Lung (tissue), 12 donors: ENCODE data around the gene TTC1. TPM values are rescaled to one million over a fixed set of nuclear protein-coding genes. Genes with fewer than 3 reads are reported as not detected.
A peak's percentile ranks its signal among the peaks of the same experiment; 100 is the strongest.

Experiments
- ATAC-seq: fragments of 200-7000 bp; cut with Tn5 transposase; one replicate; pipeline ENCODE4 v1.9.1; 2020; ENCODE audit warnings: moderate number of reproducible peaks; ENCODE audit not compliant: insufficient read depth, low FRiP score
- DNase-seq, 3 donors: peaks; one replicate each; pipeline ENCODE4 v3.0.0-alpha.2; 2013 to 2017
- H3K27ac ChIP-seq, 2 donors: one replicate each; pipeline ENCODE4 v1.5.1; 2013; ENCODE audit warnings: mild to moderate bottlenecking in 2 of 2, moderate library complexity in 2 of 2, control low read depth in 1 of 2, inconsistent platforms in 1 of 2, low read depth in 1 of 2, low read length in 1 of 2
- H3K27me3 ChIP-seq, 3 donors: one replicate each; pipeline ENCODE4 v1.5.1; 2013; ENCODE audit warnings: low read length in 2 of 3; ENCODE audit not compliant: control insufficient read depth in 3 of 3, insufficient read depth in 3 of 3
- H3K36me3 ChIP-seq, 4 donors: one replicate each; pipeline ENCODE4 v1.5.1; 2013; ENCODE audit warnings: low read length in 4 of 4, mild to moderate bottlenecking in 1 of 4, moderate library complexity in 1 of 4; ENCODE audit not compliant: control insufficient read depth in 4 of 4, insufficient read depth in 4 of 4
- H3K4me1 ChIP-seq, 5 donors: one replicate each; pipeline ENCODE4 v1.5.1; 2013; ENCODE audit warnings: low read length in 5 of 5, mild to moderate bottlenecking in 2 of 5, moderate library complexity in 1 of 5; ENCODE audit not compliant: control insufficient read depth in 5 of 5, insufficient read depth in 5 of 5
- H3K4me3 ChIP-seq: one replicate; pipeline ENCODE4 v1.5.1; 2013; ENCODE audit warnings: mild to moderate bottlenecking, control low read depth, moderate library complexity
- H3K9ac ChIP-seq, 2 donors: one replicate each; pipeline ENCODE4 v1.5.1; 2013; ENCODE audit warnings: low read length in 2 of 2, control low read depth in 1 of 2; ENCODE audit not compliant: insufficient read depth in 1 of 2
- H3K9me3 ChIP-seq, 4 donors: one replicate each; pipeline ENCODE4 v1.5.1; 2013; ENCODE audit warnings: low read length in 3 of 4, mild to moderate bottlenecking in 1 of 4, moderate library complexity in 1 of 4; ENCODE audit not compliant: control insufficient read depth in 4 of 4, insufficient read depth in 3 of 4
- WGBS, 2 donors: extraction: QIAGEN DNeasy Blood & Tissue Kit; methylation state at CpG; one replicate each; pipeline ENCODE4 v1.1.7; 2013; 5-methylcytosine and 5-hydroxymethylcytosine counted together
- polyA plus RNA-seq, 2 donors: library from polyadenylated mRNA; stranded (reverse); fragments of 200-250 nt; gene quantifications; one replicate each; pipeline ENCODE4 v1.2.1, GENCODE V29; 2013
- total RNA-seq, 2 donors: library from RNA; depleted of rRNA in 1 of 2; stranded (reverse); fragments of >200 nt in 1 of 2; gene quantifications; one replicate each; pipeline ENCODE4 v1.2.1, GENCODE V29; 2014 to 2021
- TF ChIP-seq, protein P1 (sequence below): IDR thresholded peaks from 2 replicates; pipeline ENCODE4 v1.5.1; 2012; ENCODE audit warnings: mild to moderate bottlenecking; ENCODE audit errors: control extremely low read depth, extremely low read depth
- donor health status: control.
- donor health status: control.
- donor health status: Bipolar disorder and iron deficiency.
- donor health status: healthy.
- donor health status: DM: yes; HTN: yes; CAD: no.

The TTC1 gene
- total and polyA plus RNA-seq, 4 donors, result 37.3 to 47.5 (median 43.1) TPM

DNA sequence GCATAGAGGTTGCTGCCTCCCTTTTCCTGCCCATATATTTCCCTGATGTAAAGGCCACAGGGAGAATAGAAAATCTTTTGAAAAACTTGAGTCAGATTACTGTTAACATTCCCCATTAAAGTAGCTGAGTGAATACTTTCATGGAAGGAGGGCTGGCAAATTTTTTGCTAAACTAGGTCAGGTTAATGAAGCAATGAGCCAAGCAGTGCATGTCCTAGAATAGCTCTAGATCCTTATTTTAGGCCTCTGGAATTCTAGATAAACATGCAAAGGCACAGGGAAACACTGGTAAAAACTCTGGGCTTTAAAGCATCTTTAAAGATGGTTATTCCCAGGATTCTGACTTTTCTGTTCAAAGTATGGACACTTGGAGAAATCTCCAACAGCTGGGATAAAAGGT, 27.9 kb downstream of the TTC1 start:
- H3K9ac ChIP-seq, result no peak overlapping the region
- no peaks in the 10 kb centered on the region for H3K27me3 ChIP-seq
- peaks cover 14 to 21% (median 18%) of the 10 kb centered on the region in 4 donors for H3K36me3 ChIP-seq

GRCh38 chr5:160039810-160040470, 31.0 kb downstream of the TTC1 start:
- Histone ChIP-seq H3K4me1 (peaks cover 0 to 6% (median 5%) of the 10 kb centered on the region in 5 donors), H3K27ac (no peak overlapping the region), H3K36me3 (peaks cover 12 to 27% (median 20%) of the 10 kb centered on the region in 4 donors), H3K9ac (no peak overlapping the region), H3K4me3 (no peak overlapping the region), H3K9me3 (no peaks in the 10 kb centered on the region), H3K27me3 (no peaks in the 10 kb centered on the region)
- WGBS, 2 donors, result 72 to 89% methylated on average over 2 of the region's 2 CpGs
- ATAC-seq (no peak), DNase-seq (no peak)
- TF ChIP-seq, protein P1, sequence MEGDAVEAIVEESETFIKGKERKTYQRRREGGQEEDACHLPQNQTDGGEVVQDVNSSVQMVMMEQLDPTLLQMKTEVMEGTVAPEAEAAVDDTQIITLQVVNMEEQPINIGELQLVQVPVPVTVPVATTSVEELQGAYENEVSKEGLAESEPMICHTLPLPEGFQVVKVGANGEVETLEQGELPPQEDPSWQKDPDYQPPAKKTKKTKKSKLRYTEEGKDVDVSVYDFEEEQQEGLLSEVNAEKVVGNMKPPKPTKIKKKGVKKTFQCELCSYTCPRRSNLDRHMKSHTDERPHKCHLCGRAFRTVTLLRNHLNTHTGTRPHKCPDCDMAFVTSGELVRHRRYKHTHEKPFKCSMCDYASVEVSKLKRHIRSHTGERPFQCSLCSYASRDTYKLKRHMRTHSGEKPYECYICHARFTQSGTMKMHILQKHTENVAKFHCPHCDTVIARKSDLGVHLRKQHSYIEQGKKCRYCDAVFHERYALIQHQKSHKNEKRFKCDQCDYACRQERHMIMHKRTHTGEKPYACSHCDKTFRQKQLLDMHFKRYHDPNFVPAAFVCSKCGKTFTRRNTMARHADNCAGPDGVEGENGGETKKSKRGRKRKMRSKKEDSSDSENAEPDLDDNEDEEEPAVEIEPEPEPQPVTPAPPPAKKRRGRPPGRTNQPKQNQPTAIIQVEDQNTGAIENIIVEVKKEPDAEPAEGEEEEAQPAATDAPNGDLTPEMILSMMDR, result no peak

More for the DNA sequence above, 27.9 kb downstream of the TTC1 start:
- no peak for ATAC-seq
- Histone ChIP-seq H3K9me3 (no peaks in the 10 kb centered on the region), H3K4me1 (peaks cover 0 to 15% (median 5%) of the 10 kb centered on the region in 5 donors), H3K4me3 (no peak overlapping the region), H3K27ac (peak overlapping the region in 1 of 2 donors; percentile 9)
- DNase-seq, result no peak
- TF ChIP-seq, protein P1, result no peak

DNA sequence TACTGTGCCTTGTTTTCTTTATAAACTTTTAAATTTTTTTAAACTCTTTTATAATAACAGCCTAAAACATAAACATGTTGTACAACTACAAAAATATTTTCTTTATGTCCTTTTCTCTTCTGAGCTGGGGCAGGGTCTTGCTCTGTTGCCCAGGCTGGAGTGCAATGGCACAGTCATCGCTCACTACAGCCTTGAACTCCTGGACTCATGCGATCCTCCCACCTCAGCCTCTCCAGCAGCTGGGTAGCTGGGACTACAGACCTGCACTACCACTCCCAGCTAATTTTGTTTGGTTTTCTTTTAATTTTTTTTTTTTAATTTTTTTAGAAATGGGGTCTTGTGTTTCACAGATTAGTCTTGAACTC, 31.5 kb downstream of the TTC1 start:
- Histone ChIP-seq H3K27ac (no peak overlapping the region), H3K9me3 (no peaks in the 10 kb centered on the region), H3K4me1 (peaks cover 0 to 6% (median 1%) of the 10 kb centered on the region in 5 donors), H3K4me3 (no peak overlapping the region), H3K36me3 (peaks cover 8 to 23% (median 19%) of the 10 kb centered on the region in 4 donors), H3K9ac (no peak overlapping the region), H3K27me3 (no peaks in the 10 kb centered on the region)
- no peak for ATAC-seq
- no peak for DNase-seq
- TF ChIP-seq, protein P1, result no peak
- 97 to 100% methylated on average over 2 of the region's 2 CpGs for whole genome bisulfite sequencing, 2 donors

GRCh38 chr5:160042671-160043070, 33.7 kb downstream of the TTC1 start:
- 89 to 91% methylated on average over 3 of the region's 3 CpGs for WGBS, 2 donors
- no peak overlapping the region for H3K9ac ChIP-seq
- peaks cover 3 to 24% (median 14%) of the 10 kb centered on the region in 4 donors for H3K36me3 ChIP-seq
- H3K27me3 ChIP-seq, result no peaks in the 10 kb centered on the region
- no peak overlapping the region for H3K4me3 ChIP-seq
- H3K27ac ChIP-seq, result no peak overlapping the region
- no peak for DNase-seq
- no peak for ATAC-seq
- TF ChIP-seq, protein P1, result no peak
- H3K9me3 ChIP-seq, result no peaks in the 10 kb centered on the region
- H3K4me1 ChIP-seq, result peaks cover 0 to 4% (median 0%) of the 10 kb centered on the region in 5 donors
